GM19468 (cell line): Measurements from ENCODE around the gene PAMR1.

Experiments
- ATAC-seq: cut with Tn5 transposase; IDR thresholded peaks from one replicate; pipeline ENCODE4 v1.9.1; 2021; ENCODE audit warnings: mild to moderate bottlenecking, moderate library complexity, moderate number of reproducible peaks; ENCODE audit not compliant: unreplicated experiment; ENCODE audit errors: extremely low read depth

Gene PAMR1

DNA sequence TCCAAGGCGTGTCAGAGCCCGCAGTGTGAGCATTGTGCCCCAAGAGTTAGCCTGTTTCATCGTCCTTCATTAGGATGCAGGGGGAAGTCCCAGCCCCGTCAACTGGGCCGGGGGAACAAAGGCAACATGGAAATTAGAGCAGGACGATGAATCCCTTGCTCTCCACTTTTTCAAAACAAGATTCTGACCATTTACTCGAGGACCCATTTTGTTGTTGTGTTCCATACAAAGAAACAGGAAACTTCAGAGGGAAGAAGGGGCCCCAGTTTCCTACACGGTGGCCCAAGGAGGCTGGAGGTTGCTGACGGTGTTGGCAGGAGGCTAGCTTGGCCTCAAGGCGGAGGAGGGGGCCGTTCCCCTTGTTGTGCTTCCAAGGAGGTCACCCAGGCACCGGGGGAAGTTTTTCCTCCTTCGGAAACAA lies 62.1 kb downstream of the PAMR1 start:
- ATAC-seq: no peak

DNA sequence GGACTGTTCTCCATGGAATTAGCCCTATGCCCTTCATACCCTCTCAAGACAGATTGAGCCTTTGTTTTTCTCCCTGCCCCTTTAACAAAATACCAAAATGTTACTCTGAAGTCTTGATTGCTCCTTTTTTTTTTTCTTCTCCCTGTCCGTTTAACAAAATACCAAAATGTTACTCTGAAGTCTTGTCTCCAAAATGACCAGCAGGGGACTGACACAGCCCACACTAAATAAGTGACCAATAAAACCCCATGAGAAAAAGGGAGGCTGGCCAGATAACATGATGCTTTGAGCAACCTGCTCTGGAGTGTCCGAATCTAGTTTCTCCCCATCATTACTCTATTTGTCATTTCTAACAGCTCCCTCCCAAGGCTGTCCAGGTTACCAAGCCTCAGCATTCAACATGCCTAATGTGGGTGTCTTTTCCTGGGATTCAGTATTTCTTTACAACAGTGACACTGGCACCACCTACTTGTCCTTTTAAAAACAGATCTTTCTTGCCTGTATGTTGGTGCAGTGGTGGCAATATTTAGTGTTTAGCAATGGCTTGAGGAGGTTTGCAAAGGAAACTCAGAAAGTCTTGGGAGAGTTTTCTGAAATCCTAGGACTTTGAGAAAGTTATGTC lies 63.4 kb downstream of the PAMR1 start:
- ATAC-seq: no peak

DNA sequence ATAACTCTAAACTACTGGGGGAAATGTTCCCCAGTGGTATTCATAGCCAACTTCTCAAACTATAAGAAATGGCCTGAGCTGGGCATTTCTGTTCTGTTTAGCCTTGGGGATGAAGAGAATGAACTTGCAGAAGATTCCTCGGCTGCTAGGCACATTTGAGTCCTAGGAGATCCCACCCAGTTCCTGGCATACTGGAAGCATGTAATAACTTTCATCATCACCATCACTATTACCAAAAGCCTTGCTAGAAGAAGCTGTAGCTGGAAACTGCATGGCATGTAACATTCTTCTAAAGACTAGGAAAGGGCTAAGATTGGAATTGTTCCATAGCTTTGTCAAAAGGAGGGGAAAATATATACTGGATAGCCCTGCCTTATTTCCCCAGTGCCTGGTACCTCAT lies 65.9 kb downstream of the PAMR1 start:
- ATAC-seq: no peak

DNA sequence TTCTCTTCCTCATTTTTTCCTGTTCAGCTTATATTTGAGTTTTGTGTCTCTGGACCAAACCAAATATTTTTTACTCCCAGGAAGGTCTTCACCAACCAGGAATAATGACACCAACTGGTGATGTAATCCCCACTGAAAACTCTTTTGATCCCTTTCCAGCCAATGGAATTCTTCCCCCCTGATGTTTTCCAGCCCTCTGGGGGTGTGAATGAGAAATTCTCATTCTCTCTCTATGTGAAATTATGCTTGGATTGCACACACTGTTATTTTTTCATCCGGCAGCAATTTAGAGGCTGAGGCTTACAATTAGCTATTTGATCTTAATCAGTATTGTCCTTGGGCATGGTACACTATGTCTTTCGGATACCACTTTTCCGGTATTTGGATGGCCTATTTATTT lies 66.6 kb downstream of the PAMR1 start:
- no peak for ATAC-seq

DNA sequence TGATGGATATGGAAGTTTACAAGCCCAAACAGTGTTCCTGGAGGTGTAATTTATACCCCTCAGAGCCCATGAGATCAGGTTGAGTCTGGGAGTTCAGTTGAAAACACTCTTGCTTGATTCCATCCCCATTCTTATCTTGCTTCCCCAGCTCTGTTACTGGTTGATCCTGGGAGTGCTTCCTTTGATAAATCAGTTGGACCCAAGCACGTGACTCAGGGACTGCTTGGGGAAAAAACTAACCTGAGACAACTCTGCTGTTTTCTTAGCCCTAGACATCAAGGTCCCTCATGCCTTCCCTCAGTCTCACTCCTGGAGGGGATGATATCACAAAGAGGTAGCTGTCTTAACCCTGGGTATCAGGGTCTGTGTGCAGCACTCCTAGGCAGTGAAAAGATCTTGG lies 71.1 kb downstream of the PAMR1 start:
- ATAC-seq: no peak

DNA sequence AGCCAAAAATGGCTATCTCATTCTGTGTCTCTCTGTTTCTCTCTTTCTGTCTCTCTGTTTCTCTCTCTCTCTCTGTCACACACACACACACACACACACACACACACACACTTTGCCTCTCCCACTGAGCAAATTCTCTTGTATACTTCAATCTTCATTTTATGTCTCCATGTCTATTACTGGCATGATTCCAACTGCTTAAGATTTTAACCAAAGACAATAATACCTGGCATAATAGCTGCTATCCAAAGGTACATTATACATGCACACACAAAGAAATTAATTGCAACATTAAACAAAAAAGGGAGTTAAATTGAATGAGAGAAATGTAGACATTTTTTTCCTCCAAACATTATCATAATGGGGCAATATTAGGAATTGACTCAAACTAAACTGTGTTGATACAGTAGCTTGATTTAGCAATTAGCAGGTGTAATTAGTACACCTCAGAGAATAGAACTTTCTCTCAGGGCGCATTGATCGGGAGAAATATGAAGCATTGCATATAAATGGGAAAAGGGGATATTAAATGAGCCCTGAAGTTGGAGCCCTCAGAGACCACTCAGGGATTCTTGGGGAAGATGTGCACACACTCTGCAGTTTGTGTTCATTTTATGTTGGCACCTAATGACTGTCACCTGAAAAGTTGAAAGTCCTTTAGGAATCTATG lies 88.7 kb downstream of the PAMR1 start:
- no peak for ATAC-seq

DNA sequence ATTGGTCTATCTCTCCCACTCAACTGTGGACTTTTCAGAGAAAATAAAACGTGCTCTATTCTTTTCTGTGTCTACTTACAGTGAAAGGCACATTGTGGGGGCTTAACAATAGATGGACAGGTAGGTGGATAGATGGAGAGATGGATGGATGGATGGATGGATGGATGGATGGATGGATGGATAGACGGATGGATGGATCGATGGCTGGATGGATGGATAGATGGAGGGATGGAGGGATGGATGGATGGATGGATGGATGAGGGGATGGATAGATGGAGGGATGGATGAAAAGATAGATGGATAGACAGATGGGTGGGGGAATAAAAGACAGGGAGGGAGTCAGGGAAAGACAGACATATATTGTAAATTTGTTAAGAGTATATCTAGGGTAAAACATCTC lies 91.8 kb downstream of the PAMR1 start:
- ATAC-seq: no peak

DNA sequence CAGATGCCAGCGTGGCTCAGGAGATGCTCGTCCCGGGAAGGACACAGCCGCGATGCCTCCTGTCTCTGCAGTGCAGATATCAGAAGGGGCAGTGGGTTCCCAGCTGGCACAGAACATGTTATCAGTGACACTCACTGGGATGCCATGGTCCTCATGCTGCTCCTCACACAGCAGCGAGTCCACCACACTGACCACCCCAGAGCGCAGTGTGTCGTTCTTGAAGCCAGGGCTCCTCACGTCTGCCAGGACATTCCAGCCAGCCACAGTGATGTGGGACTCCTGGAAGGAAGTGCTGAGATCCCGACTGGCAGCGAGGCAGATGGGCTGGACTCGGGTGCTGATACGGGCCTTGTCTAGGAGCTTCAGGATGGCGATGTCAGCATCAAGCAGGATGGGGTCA lies 93.0 kb downstream of the PAMR1 start:
- ATAC-seq: no peak

DNA sequence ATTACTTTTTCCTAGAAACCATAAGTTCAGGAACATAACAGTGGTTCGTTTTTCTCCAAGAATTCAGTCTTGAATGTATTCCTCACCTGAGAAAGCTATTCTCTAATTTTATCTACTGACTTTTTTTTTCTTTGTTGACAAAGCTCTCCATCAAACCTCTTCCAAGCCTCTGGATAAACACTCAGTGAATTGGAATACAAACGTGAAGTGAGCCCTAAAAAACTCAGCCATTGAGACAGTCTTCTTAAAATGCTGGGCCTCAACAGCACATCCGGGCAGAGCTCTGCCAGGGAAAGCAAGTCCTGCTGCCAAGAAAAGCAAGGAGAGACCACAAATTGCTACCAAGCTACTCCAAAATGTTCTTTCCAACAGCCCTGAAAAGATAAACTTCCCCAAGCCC lies 98.3 kb downstream of the PAMR1 start:
- no peak for ATAC-seq

DNA sequence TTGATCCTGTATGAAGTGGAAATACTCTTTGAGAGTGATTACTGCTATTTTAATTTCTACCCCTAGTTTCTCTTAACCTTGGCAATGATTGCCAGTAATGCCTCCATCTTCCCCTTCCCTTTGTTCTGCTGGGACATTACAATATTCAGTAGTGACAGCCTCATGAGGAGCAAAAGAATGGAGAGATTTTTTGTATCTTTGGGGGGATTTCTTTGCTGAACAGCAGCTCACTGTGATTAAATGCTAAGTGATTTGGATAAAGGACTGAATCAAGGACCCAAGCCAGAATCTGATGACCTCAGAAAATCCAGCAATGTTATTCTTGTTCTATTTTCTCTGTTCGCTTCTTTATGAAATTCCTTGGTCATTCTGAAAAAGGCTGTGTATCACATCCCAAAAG lies 99.1 kb downstream of the PAMR1 start:
- no peak for ATAC-seq

DNA sequence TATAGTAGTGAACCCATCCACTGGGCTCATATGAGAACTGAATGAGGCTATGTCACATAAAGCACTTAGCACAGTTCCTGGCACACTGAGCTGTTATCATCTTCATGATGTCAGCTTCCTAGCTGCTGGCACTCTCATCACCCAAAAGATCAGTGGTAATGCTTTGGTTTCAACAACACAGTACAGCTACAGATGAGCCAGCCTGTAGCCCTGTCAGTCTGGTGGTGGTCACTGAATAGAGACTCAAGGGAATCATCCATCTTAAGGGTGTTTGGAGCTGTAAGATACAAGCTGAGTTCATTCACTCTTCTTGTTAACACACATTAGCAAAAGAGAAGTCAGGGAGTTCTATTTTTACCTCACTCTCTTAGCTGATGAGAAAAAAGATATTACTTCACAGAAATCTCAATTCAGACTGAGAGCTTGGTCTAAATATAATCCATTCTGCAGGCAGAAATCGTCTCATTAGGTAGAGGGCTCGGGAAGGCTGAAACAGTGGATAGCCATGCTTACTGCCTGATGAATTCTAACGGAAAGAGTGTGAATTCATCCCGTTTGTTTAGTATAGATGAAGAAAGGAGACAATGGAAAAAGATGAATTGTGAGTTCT lies 99.7 kb downstream of the PAMR1 start:
- no peak for ATAC-seq

DNA sequence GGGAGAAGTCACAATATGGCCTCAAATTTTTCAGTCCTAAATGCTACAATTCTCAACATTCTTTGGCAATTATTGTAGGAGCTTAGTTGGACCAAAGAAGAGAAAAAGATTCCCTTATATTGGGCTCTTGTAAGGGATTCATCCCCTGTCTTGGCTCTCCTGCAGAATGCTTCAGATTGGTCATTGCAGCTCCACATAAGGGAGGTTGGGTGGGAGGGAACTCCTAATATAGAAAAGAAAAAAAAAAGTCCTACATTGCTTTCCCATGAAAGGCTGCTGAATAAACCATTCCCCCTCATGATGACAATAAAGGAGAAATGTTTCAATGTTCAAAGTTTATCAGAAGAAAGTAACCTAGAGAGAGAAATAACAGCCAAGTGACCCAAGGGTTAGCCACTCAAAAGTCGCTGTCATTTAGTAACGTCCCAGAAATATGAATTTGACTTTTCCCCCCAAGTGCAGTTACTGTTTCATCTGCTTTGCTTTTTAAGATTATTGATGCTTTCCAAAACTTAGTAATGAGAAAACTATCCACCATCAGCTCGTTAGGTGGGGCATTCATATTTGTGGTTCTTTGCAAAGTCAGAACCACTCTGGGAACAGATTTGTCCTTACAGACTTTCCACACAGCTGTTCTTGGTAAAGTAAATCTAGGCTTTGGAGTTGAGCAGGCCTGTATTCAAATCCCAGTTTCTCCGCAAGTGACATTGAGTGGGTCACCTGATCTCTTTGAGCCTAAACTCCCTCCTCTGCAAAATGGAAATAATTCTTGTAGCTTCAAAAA lies 101.1 kb downstream of the PAMR1 start:
- no peak for ATAC-seq

DNA sequence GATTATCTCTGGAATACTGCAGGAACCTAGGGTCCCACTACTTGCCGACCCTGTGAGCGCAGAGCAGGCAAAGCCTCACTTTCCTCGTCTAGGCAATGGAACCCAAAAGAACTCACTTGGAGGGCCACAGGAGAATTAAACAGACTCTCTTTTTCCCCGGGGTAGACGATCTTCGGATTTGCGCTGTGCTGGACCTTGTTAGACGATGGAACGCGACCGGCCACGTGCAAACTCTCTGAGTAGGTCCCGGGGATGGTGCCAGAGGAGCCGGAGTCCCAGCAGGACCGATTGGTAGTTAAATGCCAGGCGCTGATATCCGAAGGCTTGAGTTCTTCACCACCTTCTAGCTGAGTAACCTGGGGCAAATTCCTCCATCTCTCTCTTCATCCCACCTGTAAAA lies 105.0 kb downstream of the PAMR1 start:
- no peak for ATAC-seq

DNA sequence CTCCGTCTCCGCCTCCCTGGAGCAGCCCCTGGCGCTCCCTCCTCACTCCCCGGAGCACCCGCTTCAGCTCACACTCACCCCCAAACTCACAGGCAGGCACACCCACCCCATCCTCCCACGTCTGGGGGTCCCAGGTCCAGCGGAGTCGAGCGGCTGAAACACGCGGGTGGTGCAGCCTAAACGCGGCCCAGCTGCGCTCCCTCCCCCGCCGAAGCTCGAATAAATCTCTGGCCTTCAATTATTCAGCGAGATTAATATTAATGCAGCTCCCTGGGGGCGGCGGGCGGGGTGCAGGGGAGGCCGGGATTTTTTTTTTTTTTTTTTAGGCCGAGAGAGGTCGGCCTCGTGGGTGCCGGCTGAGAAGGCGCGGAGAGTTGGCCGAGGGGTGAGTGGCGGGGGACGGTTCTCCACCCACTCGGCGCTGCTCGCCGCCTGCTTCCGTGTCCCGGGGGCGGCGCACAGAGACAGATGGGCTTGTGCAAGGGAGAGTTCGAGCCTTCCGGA lies 105.5 kb downstream of the PAMR1 start:
- no peak for ATAC-seq

DNA sequence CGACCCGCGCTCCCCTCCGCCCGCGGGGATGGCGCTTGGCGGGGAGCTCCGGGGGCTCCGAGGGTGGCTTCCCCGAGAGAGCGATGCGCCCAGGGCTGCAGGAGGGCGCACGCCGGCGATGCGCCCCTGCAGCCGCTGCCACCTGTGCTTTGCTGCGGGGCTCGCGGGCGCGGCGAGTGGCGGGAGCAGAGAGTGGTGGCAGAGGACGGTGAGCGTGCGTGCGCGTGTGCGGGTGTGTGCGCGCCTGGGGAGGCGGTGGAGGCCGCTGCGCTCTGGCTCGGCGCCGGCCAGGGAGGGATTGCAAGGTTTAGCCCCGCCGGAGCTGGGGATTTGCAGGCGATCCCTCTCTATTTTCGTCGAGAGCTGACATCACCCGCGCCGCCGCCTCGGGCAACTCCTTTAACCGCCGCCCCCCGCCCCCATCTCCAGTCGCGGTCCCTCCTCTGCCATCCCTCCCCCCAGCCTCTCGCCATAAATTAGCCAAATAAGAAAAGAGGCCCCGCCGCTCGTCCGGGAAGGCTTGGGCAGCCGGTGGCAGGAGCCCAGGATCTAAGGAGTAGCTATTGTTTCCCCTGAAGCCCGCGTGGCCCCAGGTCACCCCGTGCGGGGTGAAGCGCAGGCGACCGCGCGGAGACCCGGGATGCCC lies 106.1 kb downstream of the PAMR1 start, which contains the start of gene SLC1A2:
SLC1A2 (minus strand) TSS at position 375 of the 646 bp plus-strand sequence. CDS start 592 bp downstream, outside the sequence.
- no peak for ATAC-seq

DNA sequence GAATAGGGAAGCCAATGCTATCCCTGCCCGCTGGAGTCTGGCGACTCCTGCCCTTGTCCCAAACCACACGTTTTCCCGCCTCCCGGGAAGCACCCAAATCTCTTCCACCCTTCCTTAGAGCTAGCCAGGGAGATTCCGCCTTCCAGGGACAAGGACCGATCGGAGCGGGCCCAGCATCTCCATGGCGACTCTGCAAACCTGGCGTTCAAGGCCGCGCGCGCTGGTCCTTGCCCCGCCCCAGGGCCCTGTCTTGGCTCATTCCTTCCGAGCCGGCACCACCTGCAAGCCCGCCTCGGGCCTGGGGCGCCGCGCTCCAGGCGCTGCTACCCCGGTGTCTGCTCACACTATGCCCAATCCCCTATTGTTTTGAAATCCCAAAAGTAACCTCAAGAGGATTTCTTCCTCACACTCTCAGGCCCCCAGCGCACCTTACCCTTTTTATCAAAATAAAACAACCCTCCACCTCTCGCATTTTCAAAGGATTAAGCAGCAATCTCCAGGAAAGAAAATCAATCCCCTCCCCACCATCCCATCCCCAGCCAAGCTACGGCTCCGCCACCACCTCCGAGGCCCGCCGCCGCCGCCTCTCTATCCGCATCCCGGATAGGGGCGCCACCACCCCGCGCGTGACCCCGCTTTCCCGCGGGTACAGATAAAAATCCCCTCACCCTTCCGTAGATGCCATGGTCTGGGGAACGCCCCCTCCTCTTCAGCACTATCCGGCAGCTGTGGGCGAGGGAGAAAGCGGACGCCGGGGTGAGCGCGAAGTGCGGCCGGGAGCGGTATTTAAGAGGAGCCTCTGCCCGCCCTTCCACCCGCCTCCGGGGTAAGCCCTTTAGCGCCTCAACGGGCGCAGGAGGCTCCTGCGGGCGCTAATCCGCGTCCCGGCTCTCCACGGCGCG lies 106.9 kb downstream of the PAMR1 start:
- no peak for ATAC-seq

DNA sequence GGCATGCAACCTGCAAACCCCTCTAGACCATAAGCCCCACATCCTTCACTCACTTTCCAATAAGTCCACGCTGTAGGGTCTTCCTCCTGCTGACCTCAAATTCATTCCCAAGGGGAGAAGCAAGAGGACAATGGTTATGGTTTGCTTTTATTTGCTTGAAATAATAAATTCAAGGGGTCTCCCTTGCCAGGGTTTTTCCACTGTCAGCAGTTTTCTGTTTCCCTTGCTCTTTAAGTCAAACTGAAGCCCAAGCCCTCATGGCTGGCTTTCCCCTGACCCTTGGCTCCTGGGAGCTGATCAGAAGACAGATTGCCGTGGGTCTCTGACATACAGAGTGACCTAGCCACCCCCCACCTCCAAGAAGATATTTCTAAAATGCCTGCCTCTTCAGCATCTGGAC lies 109.9 kb downstream of the PAMR1 start:
- no peak for ATAC-seq

DNA sequence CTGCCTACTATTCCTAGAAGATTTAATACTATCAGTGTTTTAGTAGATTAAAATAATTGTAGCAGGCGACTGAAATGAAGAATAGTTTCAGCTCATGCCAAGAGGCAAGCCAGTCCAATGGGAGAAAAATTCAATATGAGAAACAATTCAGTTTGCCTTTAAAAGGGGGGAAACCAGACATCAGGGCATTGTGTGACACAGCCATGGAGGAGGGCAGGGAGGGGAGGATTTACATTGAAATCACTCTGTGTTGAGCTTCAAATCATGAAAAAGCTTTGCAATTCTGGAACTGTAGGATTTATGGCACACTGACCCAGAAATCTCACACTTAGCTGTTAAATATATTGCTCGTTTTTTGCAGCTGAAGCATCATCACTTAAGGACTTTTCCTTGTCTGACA lies 110.6 kb downstream of the PAMR1 start:
- ATAC-seq: no peak

DNA sequence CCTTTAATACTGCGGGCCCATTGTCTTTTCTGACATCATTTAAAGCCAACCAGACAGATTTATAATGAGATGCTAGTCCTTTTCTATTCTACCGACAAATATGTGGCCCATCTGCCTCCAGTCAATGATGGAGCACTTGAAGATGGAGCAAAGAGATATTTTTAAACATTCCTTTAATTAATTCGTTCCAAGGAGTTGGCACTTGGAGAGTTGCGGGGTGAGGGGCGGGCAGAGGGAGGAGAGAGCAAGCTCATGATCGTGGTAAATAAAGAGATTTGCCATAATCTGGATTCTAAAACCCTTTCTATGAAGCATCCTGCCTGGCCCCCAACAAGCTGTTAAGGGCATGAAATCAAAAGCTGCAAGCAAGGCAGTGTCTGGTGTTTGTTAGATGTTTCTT lies 111.1 kb downstream of the PAMR1 start:
- ATAC-seq: no peak
